ENCODE measurements around the gene GZMM. TPM values are rescaled to one million over a fixed set of nuclear protein-coding genes. Genes with fewer than 3 reads are reported as not detected.
A peak's percentile ranks its signal among the peaks of the same experiment; 100 is the strongest.

The GZMM gene
- total and polyA plus RNA-seq, 2 of the 13 experiments (the other 11 are each of a cell fraction or from before 2014, with no cell fraction given) = 0.07 TPM; not detected in 1

- FAIRE-seq (no peak), DNase-seq (ENCODE audit: low spot score) (no peak), ATAC-seq (no peak)
- H3K27me3 ChIP-seq (ENCODE audit: control insufficient read depth in 1 of 2, insufficient read depth in 2 of 2, low read length in 2 of 2) = peaks cover 7 to 59% of the 10 kb centered on the region in 2 experiments; a peak in 4 of 5 replicates
- in situ Hi-C loops (cut with HindIII; ENCODE audit: extremely low pct_ligation_motif_present, low pct_unique_long_range_greater_than_20kb) = no loop called here
- 12% methylated on average over 11 of the region's 18 CpGs for WGBS (ENCODE audit: low lambda C conversion rate)
- ChIA-PET POLR2A (no interaction called here), CTCF (ENCODE audit: low intra/inter-chr PET ratio, low total read pairs) (no interaction called here)
- intact Hi-C loops (cut with micrococcal nuclease; ENCODE audit: unreplicated experiment) = no loop called here
- no peaks in the 10 kb centered on the region for H3K36me3 ChIP-seq (replicated peaks in 1 of 2; ENCODE audit: control insufficient read depth in 1 of 2, insufficient read depth in 2 of 2, low read length in 2 of 2)
- no peaks in the 10 kb centered on the region for H3K9me3 ChIP-seq (ENCODE audit: low read length)
- H3K9ac ChIP-seq (ENCODE audit: insufficient read depth, low read depth, low read length) = no peak overlapping the region
- H3K4me3 ChIP-seq (replicated peaks in 1 of 3; ENCODE audit: insufficient read depth in 1 of 3, low read depth in 2 of 3, low read length in 3 of 3) = no peak overlapping the region
- 0 out of 2 replicates have a peak, but pooled peaks cover 3% of the 10 kb centered on the region for H4K20me1 ChIP-seq (ENCODE audit: insufficient read depth, low read length)
- H3K4me2 ChIP-seq (ENCODE audit: low read depth, low read length) = no peak overlapping the region
- no peaks in the 10 kb centered on the region for H3K79me2 ChIP-seq (ENCODE audit: insufficient read depth, low read length)
- H3K27ac ChIP-seq (ENCODE audit: extremely low read length, insufficient read depth, low read length) = no peak overlapping the region
- BruUV-seq (replicated peaks) = no TSS peak
- H2AFZ ChIP-seq (ENCODE audit: low read length) = no peak overlapping the region
- no peaks in the 10 kb centered on the region for H3K4me1 ChIP-seq (ENCODE audit: insufficient read depth, low read length)
- TF ChIP-seq KLF16 (CRISPR knock-in tag; IDR thresholded peaks at IDR 0.05) = no peak
- TF ChIP-seq TGIF2 (CRISPR knock-in tag; IDR thresholded peaks at IDR 0.05) = no peak
- TF ChIP-seq PTBP1 (IDR thresholded peaks at IDR 0.05; ENCODE audit: low read depth, low read length, poor library complexity, severe bottlenecking) = peak; percentile 100
- no peak for TF ChIP-seq ZNF280D (CRISPR knock-in tag; IDR thresholded peaks at IDR 0.05)
- no peak for TF ChIP-seq KDM5B (CRISPR knock-in tag; IDR thresholded peaks at IDR 0.05; ENCODE audit: borderline replicate concordance)
- TF ChIP-seq ZNF83 (CRISPR knock-in tag; IDR thresholded peaks at IDR 0.05; ENCODE audit: borderline replicate concordance) = no peak
- TF ChIP-seq CHD4 (IDR thresholded peaks at IDR 0.05; ENCODE audit: borderline replicate concordance, low read length) = peak; percentile 37; the same call in 1 of the 2 replicates
- no peak for TF ChIP-seq SKIL (CRISPR knock-in tag; IDR thresholded peaks at IDR 0.05; ENCODE audit: borderline replicate concordance)
- TF ChIP-seq PPARG (CRISPR knock-in tag; conservative IDR thresholded peaks at IDR 0.05) = no peak
- TF ChIP-seq HNRNPUL1 (IDR thresholded peaks at IDR 0.05; ENCODE audit: low read depth, low read length) = no peak
- no peak for TF ChIP-seq ZNF296 (CRISPR knock-in tag; conservative IDR thresholded peaks at IDR 0.05)
- TF ChIP-seq NCOA2 (CRISPR knock-in tag; IDR thresholded peaks at IDR 0.05) = no peak
- no peak for TF ChIP-seq ZNF496 (CRISPR knock-in tag; IDR thresholded peaks at IDR 0.05; ENCODE audit: insufficient replicate concordance)
- no peak for TF ChIP-seq SRSF1 (optimal IDR thresholded peaks at IDR 0.05; ENCODE audit: low read depth, low read length)
- TF ChIP-seq ZNF691 (CRISPR knock-in tag; IDR thresholded peaks at IDR 0.05; ENCODE audit: borderline replicate concordance, low read depth) = no peak
- TF ChIP-seq NAIF1 (CRISPR knock-in tag; IDR thresholded peaks at IDR 0.05; ENCODE audit: borderline replicate concordance) = no peak
- TF ChIP-seq SMAD1 (CRISPR knock-in tag; IDR thresholded peaks at IDR 0.05; ENCODE audit: borderline replicate concordance, low read depth) = no peak
Measured at GRCh38 chr19:597406-598315, 53.8 kb downstream of the GZMM start.

Measured in HepG2 (cell line).